Measurements from ENCODE around the gene LEMD1. TPM values are rescaled to one million over a fixed set of nuclear protein-coding genes. Genes with fewer than 3 reads are reported as not detected.
A peak's percentile ranks its signal among the peaks of the same experiment; 100 is the strongest.

LEMD1 gene
- total RNA-seq (2014; rRNA removed; shearing (Covaris generic)) (not detected in 2 replicates), polyA plus RNA-seq (2016; fragmentation: Nextera tagmentation; extraction: Ambion mirVana) (not detected in 2 replicates)

- Histone ChIP-seq H3F3A (ENCODE audit: insufficient read depth) (no peaks in the 10 kb centered on the region), H3K9me2 (ENCODE audit: insufficient read depth) (no peaks in the 10 kb centered on the region), H3K4me1 (ENCODE audit: insufficient read depth) (no peaks in the 10 kb centered on the region), H3K4me3 (no peak within 1 kb of the TSS), H3K36me3 (ENCODE audit: low read depth) (no peaks in the 10 kb centered on the region), H3K9me3 (ENCODE audit: low read depth) (no peaks in the 10 kb centered on the region), H3K4me2 (ENCODE audit: unreplicated experiment) (no peak within 1 kb of the TSS), H3K27ac (no peak within 1 kb of the TSS), H2AFZ (no peak within 1 kb of the TSS), H3K27me3 (replicated peaks; ENCODE audit: insufficient read depth) (peaks cover 79% of the 10 kb centered on the region), H3K9ac (no peak within 1 kb of the TSS), H4K20me1 (ENCODE audit: insufficient read depth) (no peaks in the 10 kb centered on the region), H3K79me2 (ENCODE audit: insufficient read depth) (no peaks in the 10 kb centered on the region)
- in situ Hi-C loops (cut with MboI), result no loop called here
- WGBS, 2 experiments (ENCODE audit: low coverage in 1 of 2, low lambda C conversion rate in 2 of 2, missing lambda C conversion rate in 2 of 2), result 11 to 25% methylated on average over 2 of the region's 2 CpGs
- TF ChIP-seq EZH2phosphoT487 (IDR thresholded peaks at IDR 0.05; ENCODE audit: insufficient read depth, low read depth), result no peak
- no peak for TF ChIP-seq EZH2 (IDR thresholded peaks at IDR 0.05; ENCODE audit: insufficient read depth, poor library complexity, severe bottlenecking)
- peak; percentile 24 for DNase-seq
Measured at GRCh38 chr1:205421798-205422197, at the start of gene LEMD1. Gene LEMD1 (minus strand): TSS chr1:205422056. CDS start chr1:205420536, 1,520 bp downstream.

GRCh38 chr1:205470131-205470530, 48.3 kb upstream of the LEMD1 start:
- in situ Hi-C loops (cut with MboI), result no loop called here
- H3K4me3 ChIP-seq, result no peak overlapping the region
- no peak overlapping the region for H3K27ac ChIP-seq
- no peaks in the 10 kb centered on the region for H3K9me2 ChIP-seq (ENCODE audit: insufficient read depth)
- no peak for TF ChIP-seq EZH2 (IDR thresholded peaks at IDR 0.05; ENCODE audit: insufficient read depth, poor library complexity, severe bottlenecking)
- TF ChIP-seq EZH2phosphoT487 (IDR thresholded peaks at IDR 0.05; ENCODE audit: insufficient read depth, low read depth), result no peak
- H3F3A ChIP-seq (ENCODE audit: insufficient read depth), result no peaks in the 10 kb centered on the region
- WGBS, 2 experiments (ENCODE audit: low coverage in 1 of 2, low lambda C conversion rate in 2 of 2, missing lambda C conversion rate in 2 of 2), result 38 to 41% methylated on average over 6 of the region's 6 CpGs
- no peaks in the 10 kb centered on the region for H3K79me2 ChIP-seq (ENCODE audit: insufficient read depth)
- peaks cover 71% of the 10 kb centered on the region for H3K27me3 ChIP-seq (replicated peaks; ENCODE audit: insufficient read depth)
- no peak overlapping the region for H3K9ac ChIP-seq
- no peaks in the 10 kb centered on the region for H3K9me3 ChIP-seq (ENCODE audit: low read depth)
- H4K20me1 ChIP-seq (ENCODE audit: insufficient read depth), result no peaks in the 10 kb centered on the region
- H3K4me1 ChIP-seq (ENCODE audit: insufficient read depth), result no peaks in the 10 kb centered on the region
- no peaks in the 10 kb centered on the region for H3K36me3 ChIP-seq (ENCODE audit: low read depth)
- no peak overlapping the region for H3K4me2 ChIP-seq (ENCODE audit: unreplicated experiment)
- no peak for DNase-seq
- H2AFZ ChIP-seq, result no peak overlapping the region

- H3K9ac ChIP-seq, result no peak overlapping the region
- in situ Hi-C loops (cut with MboI), result no loop called here
- H3K36me3 ChIP-seq (ENCODE audit: low read depth), result no peaks in the 10 kb centered on the region
- H3K27ac ChIP-seq, result no peak overlapping the region
- no peak for DNase-seq
- TF ChIP-seq EZH2 (IDR thresholded peaks at IDR 0.05; ENCODE audit: insufficient read depth, poor library complexity, severe bottlenecking) (no peak), EZH2phosphoT487 (IDR thresholded peaks at IDR 0.05; ENCODE audit: insufficient read depth, low read depth) (no peak)
- WGBS, 2 experiments (ENCODE audit: low coverage in 1 of 2, low lambda C conversion rate in 2 of 2, missing lambda C conversion rate in 2 of 2), result 3 to 4% methylated on average over 7 of the region's 7 CpGs
- no peaks in the 10 kb centered on the region for H4K20me1 ChIP-seq (ENCODE audit: insufficient read depth)
- no peak overlapping the region for H3K4me3 ChIP-seq
- H3K4me2 ChIP-seq (ENCODE audit: unreplicated experiment), result no peak overlapping the region
- no peak overlapping the region for H2AFZ ChIP-seq
- H3K9me2 ChIP-seq (ENCODE audit: insufficient read depth), result no peaks in the 10 kb centered on the region
- no peaks in the 10 kb centered on the region for H3K4me1 ChIP-seq (ENCODE audit: insufficient read depth)
- H3K79me2 ChIP-seq (ENCODE audit: insufficient read depth), result no peaks in the 10 kb centered on the region
- H3F3A ChIP-seq (ENCODE audit: insufficient read depth), result no peaks in the 10 kb centered on the region
- H3K9me3 ChIP-seq (ENCODE audit: low read depth), result no peaks in the 10 kb centered on the region
- peaks cover 79% of the 10 kb centered on the region for H3K27me3 ChIP-seq (replicated peaks; ENCODE audit: insufficient read depth)
Measured at GRCh38 chr1:205466595-205467220, 44.9 kb upstream of the LEMD1 start.

- WGBS, 2 experiments (ENCODE audit: low coverage in 1 of 2, low lambda C conversion rate in 2 of 2, missing lambda C conversion rate in 2 of 2), result 36 to 50% methylated on average over 2 of the region's 2 CpGs
- Histone ChIP-seq H3K4me3 (no peak overlapping the region), H3K36me3 (ENCODE audit: low read depth) (no peaks in the 10 kb centered on the region), H3K4me1 (ENCODE audit: insufficient read depth) (no peaks in the 10 kb centered on the region), H3K9me2 (ENCODE audit: insufficient read depth) (no peaks in the 10 kb centered on the region), H3F3A (ENCODE audit: insufficient read depth) (no peaks in the 10 kb centered on the region), H3K9me3 (ENCODE audit: low read depth) (no peaks in the 10 kb centered on the region), H3K27ac (no peak overlapping the region), H3K79me2 (ENCODE audit: insufficient read depth) (no peaks in the 10 kb centered on the region), H2AFZ (no peak overlapping the region), H4K20me1 (ENCODE audit: insufficient read depth) (no peaks in the 10 kb centered on the region), H3K4me2 (ENCODE audit: unreplicated experiment) (no peak overlapping the region), H3K27me3 (replicated peaks; ENCODE audit: insufficient read depth) (peaks cover 81% of the 10 kb centered on the region), H3K9ac (no peak overlapping the region)
- no peak for TF ChIP-seq EZH2phosphoT487 (IDR thresholded peaks at IDR 0.05; ENCODE audit: insufficient read depth, low read depth)
- TF ChIP-seq EZH2 (IDR thresholded peaks at IDR 0.05; ENCODE audit: insufficient read depth, poor library complexity, severe bottlenecking), result no peak
- in situ Hi-C loops (cut with MboI), result no loop called here
- no peak for DNase-seq
Measured at GRCh38 chr1:205465392-205465791, 43.5 kb upstream of the LEMD1 start.
